GM12878 (cell line): ENCODE measurements around the gene NPHP3. TPM values are rescaled to one million over a fixed set of nuclear protein-coding genes. Genes with fewer than 3 reads are reported as not detected.

ENCODE experiments used
- ATAC-seq: fragments of 200-7000 bp; cut with Tn5 transposase; 3 replicates; pipeline ENCODE4 v1.9.1; 2020; ENCODE audit warnings: mild to moderate bottlenecking, moderate library complexity
- BruUV-seq: library from RNA; stranded (reverse); fragments of 400-500 nt; replicated peaks from 2 replicates; lab custom pipeline; 2021; lab: Mats Ljungman, UMichigan
- CTCF ChIA-PET: fragments of 300-600 bp; sonication (Branson Sonifier 250); formaldehyde crosslinking; extraction: SDS; loops from one replicate; lab custom pipeline; 2021; ENCODE audit warnings: inconsistent platforms; lab: Yijun Ruan, JAX
- POLR2A ChIA-PET: fragments of 350-600 bp; formaldehyde crosslinking; extraction: SDS; loops from one replicate; lab custom pipeline; 2021; ENCODE audit warnings: inconsistent platforms; lab: Charles Lee
- RAD21 ChIA-PET: fragments of 300-600 bp; sonication (Branson Sonifier 250); formaldehyde crosslinking; loops from one replicate; lab custom pipeline; 2023; ENCODE audit warnings: antibody characterized with exemption; ENCODE audit not compliant: unreplicated experiment; lab: Charles Lee
- SMC1A ChIA-PET: fragments of 300-600 bp; sonication (Branson Sonifier 250); formaldehyde crosslinking; loops from one replicate; lab custom pipeline; 2023; ENCODE audit not compliant: unreplicated experiment, uncharacterized antibody; lab: Charles Lee
- DNase-seq: peaks from one replicate; pipeline ENCODE4 v3.0.0-alpha.2; 2011; ENCODE audit warnings: low read depth, low spot score
- FAIRE-seq: peaks from 3 replicates; lab custom pipeline; 2011; peaks lifted over from hg19 to GRCh38; lab: Jason Lieb, UNC
- H2AFZ ChIP-seq: 2 replicates; pipeline ENCODE4 v1.6.0; 2011; ENCODE audit warnings: low read depth, low read length, control low read depth; ENCODE audit not compliant: control insufficient read depth
- H3K27ac ChIP-seq: 2 replicates; pipeline ENCODE4 v1.5.1; 2011; ENCODE audit warnings: control low read depth; ENCODE audit not compliant: control insufficient read depth, insufficient read depth
- H3K27me3 ChIP-seq, 2 experiments: replicated peaks in 1 of 2; 2 replicates each; pipeline versions ENCODE4 v1.6.0 to v1.6.1; 2011; ENCODE audit warnings: low read length in 1 of 2; ENCODE audit not compliant: control insufficient read depth in 2 of 2, insufficient read depth in 2 of 2
- H3K36me3 ChIP-seq, 2 experiments: 2 replicates each; pipeline ENCODE4 v1.5.1; 2011; ENCODE audit warnings: low read length in 1 of 2; ENCODE audit not compliant: control insufficient read depth in 2 of 2, insufficient read depth in 2 of 2
- H3K4me1 ChIP-seq: 2 replicates; pipeline ENCODE4 v1.6.1; 2011; ENCODE audit warnings: mild to moderate bottlenecking, low read length, moderate library complexity, mixed read lengths; ENCODE audit not compliant: control insufficient read depth, insufficient read depth
- H3K4me2 ChIP-seq: 2 replicates; pipeline ENCODE4 v1.6.0; 2011; ENCODE audit warnings: control low read depth; ENCODE audit not compliant: control insufficient read depth, insufficient read depth
- H3K4me3 ChIP-seq: fragments of 200-600 bp; sonication (generic); 2 replicates; pipeline ENCODE4 v1.5.1; 2016
- H3K79me2 ChIP-seq: 2 replicates; pipeline ENCODE4 v1.6.0; 2011; ENCODE audit warnings: low read length; ENCODE audit not compliant: control insufficient read depth, insufficient read depth
- H3K9ac ChIP-seq: 2 replicates; pipeline ENCODE4 v1.8.0; 2011; ENCODE audit warnings: low read length, control low read depth, mixed read lengths; ENCODE audit not compliant: control insufficient read depth, insufficient read depth
- H3K9me3 ChIP-seq: replicated peaks from 3 replicates; pipeline ENCODE4 v1.5.1; 2011; ENCODE audit warnings: mild to moderate bottlenecking, low read length; ENCODE audit not compliant: control insufficient read depth, insufficient read depth
- H4K20me1 ChIP-seq: 2 replicates; pipeline ENCODE4 v1.6.0; 2011; ENCODE audit not compliant: control insufficient read depth, insufficient read depth
- KLF5 ChIP-seq: fragments of 450-650 bp; IDR thresholded peaks from 2 replicates; pipeline ENCODE4 v1.6.1; 2014; ENCODE audit warnings: mild to moderate bottlenecking; ENCODE audit not compliant: partially characterized antibody
- LARP7 ChIP-seq: fragments of 450-650 bp; IDR thresholded peaks from 2 replicates; pipeline ENCODE4 v1.6.1; 2017; ENCODE audit warnings: mild to moderate bottlenecking
- NFIC ChIP-seq: IDR thresholded peaks from 2 replicates; pipeline ENCODE4 v1.6.1; 2012; ENCODE audit warnings: low read depth, mild to moderate bottlenecking, inconsistent platforms, low read length, moderate library complexity
- SPI1 ChIP-seq: IDR thresholded peaks from 2 replicates; pipeline ENCODE4 v1.6.1; 2011; ENCODE audit warnings: low read depth, mild to moderate bottlenecking, low read length, moderate library complexity, borderline replicate concordance; ENCODE audit not compliant: insufficient read depth
- TARDBP ChIP-seq: IDR thresholded peaks from 2 replicates; pipeline ENCODE4 v1.6.1; 2016; ENCODE audit warnings: borderline replicate concordance
- ZNF24 ChIP-seq: fragments of 450-650 bp; IDR thresholded peaks from 2 replicates; pipeline ENCODE4 v1.6.1; 2017; ENCODE audit warnings: antibody characterized with exemption, mild to moderate bottlenecking
- in situ Hi-C: fragments of 300-500 bp; cut with MboI; formaldehyde crosslinking; loops from 9 replicates; pipeline ENCODE4 v1.14.3; 2018; ENCODE audit warnings: mixed read lengths
- intact Hi-C: fragments of 100-400 bp; cut with micrococcal nuclease; formaldehyde crosslinking; loops from one replicate; pipeline ENCODE4 v1.14.2; 2022; ENCODE audit not compliant: unreplicated experiment
- polyA plus RNA-seq, 11 experiments: library from polyadenylated mRNA; depleted of rRNA in 4 of 11; unstranded in 6 of 11; stranded (reverse) in 5 of 11; fragments of >200 nt; fragmentation: Nextera tagmentation in 4 of 11; fragmentation: Illumina TruSeq in 1 of 11; extraction: Ambion mirVana in 4 of 11; extraction: Trizol in 1 of 11; gene quantifications; 1 replicate in 1 of 11; 2 replicates in 10 of 11; pipeline versions ENCODE4 v1.2.1 to v1.2.3, GENCODE V29; 2011 to 2016; ENCODE audit warnings: inconsistent platforms in 2 of 11, missing spikeins in 2 of 11, low read depth in 1 of 11
- total RNA-seq, 4 experiments: library from RNA; depleted of rRNA in 3 of 4; stranded (reverse); fragments of >200 nt in 3 of 4; fragmentation: Illumina TruSeq in 1 of 4; extraction: Trizol in 1 of 4; gene quantifications; 2 replicates each; pipeline versions ENCODE4 v1.2.1 to v1.2.3, GENCODE V29; 2013 to 2021
- TF ChIP-seq, protein P1 (sequence below): fragments of 450-650 bp; formaldehyde crosslinking; IDR thresholded peaks from 2 replicates; pipeline ENCODE4 v1.4.0; 2022; ENCODE audit warnings: mild to moderate bottlenecking, moderate library complexity
- TF ChIP-seq, protein P2 (sequence below): IDR thresholded peaks from 2 replicates; pipeline ENCODE4 v1.6.1; 2011; ENCODE audit warnings: low read depth, low read length, improper control_type of control experiment, borderline replicate concordance
- TF ChIP-seq, protein P3 (sequence below): fragments of 450-650 bp; IDR thresholded peaks from 2 replicates; pipeline ENCODE4 v1.6.1; 2017; ENCODE audit warnings: mild to moderate bottlenecking, moderate library complexity

NPHP3 gene
- total and polyA plus RNA-seq, 10 of the 15 experiments (the other 5 are each of a cell fraction or from before 2014, with no cell fraction given), result 0.84 to 11.7 (median 2.9) TPM

DNA sequence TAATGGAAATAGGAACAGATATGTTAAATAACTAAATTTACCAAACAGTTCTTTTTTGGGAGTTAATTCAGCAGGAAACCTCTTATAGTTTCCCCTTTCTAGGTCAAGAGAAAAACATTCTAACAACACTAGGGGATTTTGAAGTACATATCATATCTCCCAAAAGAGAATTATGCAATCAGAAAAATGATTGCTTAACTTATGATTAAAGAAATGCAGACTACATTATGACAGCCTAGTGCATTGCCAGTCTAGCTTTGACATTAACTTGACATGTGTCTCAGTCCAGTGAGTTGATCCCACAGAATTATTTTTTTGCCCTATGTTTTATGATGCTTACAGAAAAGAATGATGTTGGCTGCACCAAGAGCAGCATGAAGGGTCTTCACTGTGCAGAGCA, 31.7 kb upstream of the NPHP3 start:
- ChIA-PET CTCF (no interaction called here), POLR2A (no interaction called here), RAD21 (no interaction called here), SMC1A (no interaction called here)
- Histone ChIP-seq H3K9me3 (no peaks in the 10 kb centered on the region), H3K4me1 (no peaks in the 10 kb centered on the region), H4K20me1 (no peaks in the 10 kb centered on the region), H3K27me3 (no peaks in the 10 kb centered on the region), H3K9ac (no peak overlapping the region), H2AFZ (no peak overlapping the region), H3K4me2 (no peak overlapping the region), H3K27ac (no peak overlapping the region), H3K36me3 (no peaks in the 10 kb centered on the region), H3K79me2 (no peaks in the 10 kb centered on the region), H3K4me3 (no peak overlapping the region)
- ATAC-seq (no peak), FAIRE-seq (no peak), DNase-seq (no peak)
- intact Hi-C loops (no loop called here), in situ Hi-C loops (no loop called here)
- TF ChIP-seq, protein P1, sequence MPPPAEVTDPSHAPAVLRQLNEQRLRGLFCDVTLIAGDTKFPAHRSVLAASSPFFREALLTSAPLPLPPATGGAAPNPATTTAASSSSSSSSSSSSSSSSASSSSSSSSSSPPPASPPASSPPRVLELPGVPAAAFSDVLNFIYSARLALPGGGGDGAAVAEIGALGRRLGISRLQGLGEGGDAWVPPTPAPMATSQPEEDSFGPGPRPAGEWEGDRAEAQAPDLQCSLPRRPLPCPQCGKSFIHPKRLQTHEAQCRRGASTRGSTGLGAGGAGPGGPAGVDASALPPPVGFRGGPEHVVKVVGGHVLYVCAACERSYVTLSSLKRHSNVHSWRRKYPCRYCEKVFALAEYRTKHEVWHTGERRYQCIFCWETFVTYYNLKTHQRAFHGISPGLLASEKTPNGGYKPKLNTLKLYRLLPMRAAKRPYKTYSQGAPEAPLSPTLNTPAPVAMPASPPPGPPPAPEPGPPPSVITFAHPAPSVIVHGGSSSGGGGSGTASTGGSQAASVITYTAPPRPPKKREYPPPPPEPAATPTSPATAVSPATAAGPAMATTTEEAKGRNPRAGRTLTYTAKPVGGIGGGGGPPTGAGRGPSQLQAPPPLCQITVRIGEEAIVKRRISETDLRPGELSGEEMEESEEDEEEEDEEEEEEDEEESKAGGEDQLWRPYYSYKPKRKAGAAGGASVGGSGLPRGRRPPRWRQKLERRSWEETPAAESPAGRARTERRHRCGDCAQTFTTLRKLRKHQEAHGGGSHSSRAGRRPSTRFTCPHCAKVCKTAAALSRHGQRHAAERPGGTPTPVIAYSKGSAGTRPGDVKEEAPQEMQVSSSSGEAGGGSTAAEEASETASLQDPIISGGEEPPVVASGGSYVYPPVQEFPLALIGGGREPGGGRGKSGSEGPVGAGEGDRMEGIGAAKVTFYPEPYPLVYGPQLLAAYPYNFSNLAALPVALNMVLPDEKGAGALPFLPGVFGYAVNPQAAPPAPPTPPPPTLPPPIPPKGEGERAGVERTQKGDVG (CRISPR knock-in tag), result no peak
- TF ChIP-seq NFIC, result no peak
- TF ChIP-seq KLF5, result no peak
- no peak for TF ChIP-seq SPI1
- TF ChIP-seq, protein P2, sequence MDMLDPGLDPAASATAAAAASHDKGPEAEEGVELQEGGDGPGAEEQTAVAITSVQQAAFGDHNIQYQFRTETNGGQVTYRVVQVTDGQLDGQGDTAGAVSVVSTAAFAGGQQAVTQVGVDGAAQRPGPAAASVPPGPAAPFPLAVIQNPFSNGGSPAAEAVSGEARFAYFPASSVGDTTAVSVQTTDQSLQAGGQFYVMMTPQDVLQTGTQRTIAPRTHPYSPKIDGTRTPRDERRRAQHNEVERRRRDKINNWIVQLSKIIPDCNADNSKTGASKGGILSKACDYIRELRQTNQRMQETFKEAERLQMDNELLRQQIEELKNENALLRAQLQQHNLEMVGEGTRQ, result no peak
- TF ChIP-seq, protein P3, sequence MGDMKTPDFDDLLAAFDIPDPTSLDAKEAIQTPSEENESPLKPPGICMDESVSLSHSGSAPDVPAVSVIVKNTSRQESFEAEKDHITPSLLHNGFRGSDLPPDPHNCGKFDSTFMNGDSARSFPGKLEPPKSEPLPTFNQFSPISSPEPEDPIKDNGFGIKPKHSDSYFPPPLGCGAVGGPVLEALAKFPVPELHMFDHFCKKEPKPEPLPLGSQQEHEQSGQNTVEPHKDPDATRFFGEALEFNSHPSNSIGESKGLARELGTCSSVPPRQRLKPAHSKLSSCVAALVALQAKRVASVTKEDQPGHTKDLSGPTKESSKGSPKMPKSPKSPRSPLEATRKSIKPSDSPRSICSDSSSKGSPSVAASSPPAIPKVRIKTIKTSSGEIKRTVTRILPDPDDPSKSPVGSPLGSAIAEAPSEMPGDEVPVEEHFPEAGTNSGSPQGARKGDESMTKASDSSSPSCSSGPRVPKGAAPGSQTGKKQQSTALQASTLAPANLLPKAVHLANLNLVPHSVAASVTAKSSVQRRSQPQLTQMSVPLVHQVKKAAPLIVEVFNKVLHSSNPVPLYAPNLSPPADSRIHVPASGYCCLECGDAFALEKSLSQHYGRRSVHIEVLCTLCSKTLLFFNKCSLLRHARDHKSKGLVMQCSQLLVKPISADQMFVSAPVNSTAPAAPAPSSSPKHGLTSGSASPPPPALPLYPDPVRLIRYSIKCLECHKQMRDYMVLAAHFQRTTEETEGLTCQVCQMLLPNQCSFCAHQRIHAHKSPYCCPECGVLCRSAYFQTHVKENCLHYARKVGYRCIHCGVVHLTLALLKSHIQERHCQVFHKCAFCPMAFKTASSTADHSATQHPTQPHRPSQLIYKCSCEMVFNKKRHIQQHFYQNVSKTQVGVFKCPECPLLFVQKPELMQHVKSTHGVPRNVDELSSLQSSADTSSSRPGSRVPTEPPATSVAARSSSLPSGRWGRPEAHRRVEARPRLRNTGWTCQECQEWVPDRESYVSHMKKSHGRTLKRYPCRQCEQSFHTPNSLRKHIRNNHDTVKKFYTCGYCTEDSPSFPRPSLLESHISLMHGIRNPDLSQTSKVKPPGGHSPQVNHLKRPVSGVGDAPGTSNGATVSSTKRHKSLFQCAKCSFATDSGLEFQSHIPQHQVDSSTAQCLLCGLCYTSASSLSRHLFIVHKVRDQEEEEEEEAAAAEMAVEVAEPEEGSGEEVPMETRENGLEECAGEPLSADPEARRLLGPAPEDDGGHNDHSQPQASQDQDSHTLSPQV, result no peak
- TF ChIP-seq TARDBP, result no peak
- no peak for TF ChIP-seq LARP7
- no peak for TF ChIP-seq ZNF24
- BruUV-seq, result no TSS peak
